ENCODE results near the gene MINDY4.

MINDY4 gene

GRCh38 chr7:30740417-30741181 lies 30.6 kb upstream of the MINDY4 start:
- no peak overlapping the region for H3K4me3 ChIP-seq (replicated peaks in 1 of 2; ENCODE audit: low read depth in 2 of 2, low read length in 2 of 2)
- peak; percentile 99 for TF ChIP-seq CTCF (IDR thresholded peaks at IDR 0.05; ENCODE audit: low read depth, low read length)
- peak; percentile 66 to 79 for DNase-seq (ENCODE audit: low read depth in 2 of 2)

- TF ChIP-seq CTCF (IDR thresholded peaks at IDR 0.05; ENCODE audit: low read depth, low read length) = no peak
- DNase-seq (ENCODE audit: low read depth in 2 of 2) = no peak
Observed at GRCh38 chr7:30741289-30741688, 29.9 kb upstream of the MINDY4 start.

GRCh38 chr7:30743371-30744074 lies 27.7 kb upstream of the MINDY4 start:
- H3K4me3 ChIP-seq (replicated peaks in 1 of 2; ENCODE audit: low read depth in 2 of 2, low read length in 2 of 2) = no peak overlapping the region
- peak; percentile 53 to 77 for DNase-seq (ENCODE audit: low read depth in 2 of 2)
- TF ChIP-seq CTCF (IDR thresholded peaks at IDR 0.05; ENCODE audit: low read depth, low read length) = peak; percentile 37

More at GRCh38 chr7:30741289-30741688, 29.9 kb upstream of the MINDY4 start:
- H3K4me3 ChIP-seq (replicated peaks in 1 of 2; ENCODE audit: low read depth in 2 of 2, low read length in 2 of 2) = no peak overlapping the region

GRCh38 chr7:30744075-30744417 lies 27.2 kb upstream of the MINDY4 start:
- H3K4me3 ChIP-seq (replicated peaks in 1 of 2; ENCODE audit: low read depth in 2 of 2, low read length in 2 of 2) = no peak overlapping the region
- DNase-seq (ENCODE audit: low read depth in 2 of 2) = no peak
- TF ChIP-seq CTCF (IDR thresholded peaks at IDR 0.05; ENCODE audit: low read depth, low read length) = no peak

GRCh38 chr7:30745261-30745941 lies 25.8 kb upstream of the MINDY4 start:
- DNase-seq (ENCODE audit: low read depth in 2 of 2) = peak in 1 of 2 donors; percentile 51
- H3K4me3 ChIP-seq (replicated peaks in 1 of 2; ENCODE audit: low read depth in 2 of 2, low read length in 2 of 2) = no peak overlapping the region
- no peak for TF ChIP-seq CTCF (IDR thresholded peaks at IDR 0.05; ENCODE audit: low read depth, low read length)

- TF ChIP-seq CTCF (IDR thresholded peaks at IDR 0.05; ENCODE audit: low read depth, low read length) = no peak
- no peak for DNase-seq (ENCODE audit: low read depth in 2 of 2)
- no peak overlapping the region for H3K4me3 ChIP-seq (replicated peaks in 1 of 2; ENCODE audit: low read depth in 2 of 2, low read length in 2 of 2)
Observed at GRCh38 chr7:30750010-30750409, 21.2 kb upstream of the MINDY4 start.

All from cardiac fibroblast (primary cell).